ENCODE data around the gene GNPNAT1. TPM values are rescaled to one million over a fixed set of nuclear protein-coding genes. Genes with fewer than 3 reads are reported as not detected.

Gene GNPNAT1
- total and polyA plus RNA-seq, 2 of the 8 experiments (the other 6 are each of a cell fraction or from before 2014, with no cell fraction given): 25.5 to 54.1 TPM

DNA sequence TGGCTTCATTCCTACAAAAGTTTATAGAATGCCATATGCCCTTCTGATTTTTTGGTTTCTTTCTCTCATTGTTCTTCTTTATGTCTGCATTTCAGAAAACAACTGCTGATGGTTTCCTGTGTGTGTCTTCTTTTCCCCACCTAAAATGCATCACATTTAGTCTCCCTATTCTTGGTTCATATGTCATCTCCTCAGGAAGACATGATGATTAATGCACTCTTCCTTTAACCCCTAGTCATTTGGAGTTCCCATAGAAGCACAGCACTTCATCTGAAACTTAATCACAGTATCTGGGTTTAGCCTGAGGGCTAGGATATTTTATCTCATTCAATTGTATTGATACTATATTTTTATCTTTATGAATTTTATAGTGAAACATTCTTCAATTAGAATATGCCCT, 21.5 kb downstream of the GNPNAT1 start:
- H4K8ac ChIP-seq (ENCODE audit: extremely low read depth, insufficient read depth, low read length): no peak overlapping the region
- no peaks in the 10 kb centered on the region for H3K23me2 ChIP-seq (ENCODE audit: low read depth, low read length)
- no peak overlapping the region for H3K56ac ChIP-seq (replicated peaks; ENCODE audit: insufficient read length, low read depth, low read length)
- H3K14ac ChIP-seq (ENCODE audit: insufficient read length): no peak overlapping the region
- no peak overlapping the region for H2BK20ac ChIP-seq (ENCODE audit: low read length)
- no peak overlapping the region for H2AK5ac ChIP-seq (ENCODE audit: low read depth, low read length)
- no peak overlapping the region for H4K5ac ChIP-seq (ENCODE audit: insufficient read length, low read depth, low read length)
- no peaks in the 10 kb centered on the region for H3K9me3 ChIP-seq (ENCODE audit: insufficient read depth in 2 of 2, low read depth in 1 of 2, low read length in 1 of 2)
- no peak overlapping the region for H3K4me3 ChIP-seq (ENCODE audit: extremely low read depth in 1 of 4, insufficient read depth in 2 of 4, low read depth in 3 of 4, low read length in 4 of 4)
- FAIRE-seq (no peak), DNase-seq (ENCODE audit: low read depth in 1 of 2, low spot score in 2 of 2) (no peak)
- no peak overlapping the region for H2BK120ac ChIP-seq (replicated peaks; ENCODE audit: low read depth, low read length)
- no peaks in the 10 kb centered on the region for H3K79me1 ChIP-seq (ENCODE audit: low read depth, low read length)
- H4K91ac ChIP-seq (replicated peaks; ENCODE audit: insufficient read length, low read length): no peak overlapping the region
- H3K79me2 ChIP-seq (ENCODE audit: control insufficient read depth in 1 of 2, insufficient read depth in 2 of 2, low read length in 2 of 2): no peaks in the 10 kb centered on the region
- no peak overlapping the region for H3K23ac ChIP-seq (ENCODE audit: insufficient read length)
- peaks cover 0 to 44% (median 12%) of the 10 kb centered on the region in 4 experiments; a peak in 6 of 8 replicates for H3K36me3 ChIP-seq (ENCODE audit: control insufficient read depth in 2 of 4, insufficient read depth in 4 of 4, low read length in 3 of 4)
- H2AFZ ChIP-seq (ENCODE audit: low read length): no peak overlapping the region
- no peak overlapping the region for H2BK5ac ChIP-seq (ENCODE audit: low read depth, low read length)
- H3K4ac ChIP-seq (replicated peaks; ENCODE audit: insufficient read length, low read depth, low read length): no peak overlapping the region
- no peak overlapping the region for H3K18ac ChIP-seq (ENCODE audit: extremely low read depth, low read length)
- no peak overlapping the region for H3K27ac ChIP-seq (ENCODE audit: low read depth, low read length)
- ChIA-PET CTCF (ENCODE audit: partially characterized antibody) (no interaction called here), POLR2A (ENCODE audit: partially characterized antibody) (no interaction called here)
- H3K27me3 ChIP-seq (replicated peaks in 1 of 4; ENCODE audit: control insufficient read depth in 3 of 4, extremely low read depth in 1 of 4, insufficient read depth in 3 of 4, low read length in 3 of 4): no peaks in the 10 kb centered on the region
- H2BK12ac ChIP-seq (ENCODE audit: low read depth, low read length): no peak overlapping the region
- H3K4me2 ChIP-seq (ENCODE audit: insufficient read depth in 1 of 2, low read depth in 2 of 2, low read length in 2 of 2): no peak overlapping the region
- no peaks in the 10 kb centered on the region for H3K4me1 ChIP-seq (replicated peaks in 1 of 4; ENCODE audit: control insufficient read depth in 3 of 4, insufficient read depth in 4 of 4, low read length in 3 of 4)
- no peak overlapping the region for H2BK15ac ChIP-seq (ENCODE audit: low read length)
- H4K20me1 ChIP-seq (replicated peaks in 1 of 2; ENCODE audit: control insufficient read depth in 1 of 2, insufficient read depth in 2 of 2, low read length in 2 of 2): peaks cover 0 to 3% of the 10 kb centered on the region in 2 experiments
- H3K9ac ChIP-seq (replicated peaks in 1 of 4; ENCODE audit: extremely low read depth in 1 of 4, low read depth in 3 of 4, low read length in 3 of 4): no peak overlapping the region
- TF ChIP-seq YY1 (IDR thresholded peaks at IDR 0.05; ENCODE audit: low read depth, low read length) (no peak), RBBP5 (IDR thresholded peaks at IDR 0.05; ENCODE audit: borderline replicate concordance, low read depth, low read length) (no peak), BCL11A (IDR thresholded peaks at IDR 0.05; ENCODE audit: low read depth in 2 of 2, low read length in 2 of 2) (no peak), ZNF274 (IDR thresholded peaks at IDR 0.05; ENCODE audit: borderline replicate concordance, extremely low read depth, low read length) (no peak), HDAC2 (IDR thresholded peaks at IDR 0.05; ENCODE audit: borderline replicate concordance in 1 of 2, low read depth in 2 of 2, low read length in 2 of 2) (no peak), SUZ12 (IDR thresholded peaks at IDR 0.05; ENCODE audit: low read length) (no peak), SP2 (IDR thresholded peaks at IDR 0.05; ENCODE audit: low read length) (no peak), RNF2 (IDR thresholded peaks at IDR 0.05; ENCODE audit: borderline replicate concordance, low read depth, low read length, missing control alignments, poor library complexity, severe bottlenecking) (no peak), TAF7 (optimal IDR thresholded peaks at IDR 0.05; ENCODE audit: borderline replicate concordance, low read depth, low read length) (no peak), HDAC6 (IDR thresholded peaks at IDR 0.05; ENCODE audit: low read depth, low read length) (no peak), KDM1A (IDR thresholded peaks at IDR 0.05; ENCODE audit: borderline replicate concordance, low read length) (no peak)
- TF ChIP-seq, protein P1, sequence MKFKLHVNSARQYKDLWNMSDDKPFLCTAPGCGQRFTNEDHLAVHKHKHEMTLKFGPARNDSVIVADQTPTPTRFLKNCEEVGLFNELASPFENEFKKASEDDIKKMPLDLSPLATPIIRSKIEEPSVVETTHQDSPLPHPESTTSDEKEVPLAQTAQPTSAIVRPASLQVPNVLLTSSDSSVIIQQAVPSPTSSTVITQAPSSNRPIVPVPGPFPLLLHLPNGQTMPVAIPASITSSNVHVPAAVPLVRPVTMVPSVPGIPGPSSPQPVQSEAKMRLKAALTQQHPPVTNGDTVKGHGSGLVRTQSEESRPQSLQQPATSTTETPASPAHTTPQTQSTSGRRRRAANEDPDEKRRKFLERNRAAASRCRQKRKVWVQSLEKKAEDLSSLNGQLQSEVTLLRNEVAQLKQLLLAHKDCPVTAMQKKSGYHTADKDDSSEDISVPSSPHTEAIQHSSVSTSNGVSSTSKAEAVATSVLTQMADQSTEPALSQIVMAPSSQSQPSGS (IDR thresholded peaks at IDR 0.05; ENCODE audit: low read length): no peak

Measured in H1 (cell line).